K562 (cell line): ENCODE measurements around the gene PRKG2. TPM values are rescaled to one million over a fixed set of nuclear protein-coding genes. Genes with fewer than 3 reads are reported as not detected.

Experiments used
- CREB3L1 ChIP-seq: fragments of 450-650 bp; IDR thresholded peaks from 2 replicates; pipeline ENCODE4 v1.6.1; 2014; ENCODE audit warnings: low read depth, mild to moderate bottlenecking, moderate library complexity, borderline replicate concordance
- CTCF ChIP-seq, 3 experiments: IDR thresholded peaks in 2 of 3; conservative IDR thresholded peaks in 1 of 3; 2 replicates each; pipeline ENCODE4 v1.5.1; 2011 to 2012; ENCODE audit warnings: low read length in 3 of 3, mild to moderate bottlenecking in 3 of 3, control low read depth in 2 of 3, improper control_type of control experiment in 1 of 3, inconsistent platforms in 1 of 3, low read depth in 1 of 3, mixed read lengths in 1 of 3, moderate library complexity in 1 of 3; ENCODE audit not compliant: insufficient read depth in 2 of 3
- DPF2 ChIP-seq: fragments of 450-650 bp; IDR thresholded peaks from 2 replicates; pipeline ENCODE4 v1.6.1; 2016
- FOXK2 ChIP-seq, 2 experiments: fragments of 450-650 bp; IDR thresholded peaks in 1 of 2; conservative IDR thresholded peaks in 1 of 2; 2 replicates each; pipeline ENCODE4 v1.6.1; 2016; ENCODE audit warnings: low read depth in 2 of 2, mild to moderate bottlenecking in 1 of 2
- KLF16 ChIP-seq: IDR thresholded peaks from 2 replicates; pipeline ENCODE4 v1.6.1; 2016; ENCODE audit warnings: antibody characterized with exemption
- RCOR1 ChIP-seq, 2 experiments: IDR thresholded peaks; 2 replicates each; pipeline ENCODE4 v1.6.1; 2012; ENCODE audit warnings: low read depth in 2 of 2, low read length in 2 of 2, borderline replicate concordance in 1 of 2, improper control_type of control experiment in 1 of 2
- SRSF3 ChIP-seq: fragments of 200-400 bp; formaldehyde crosslinking; IDR thresholded peaks from 2 replicates; pipeline ENCODE4 v1.6.1; 2016; ENCODE audit warnings: mild to moderate bottlenecking, low read length, moderate library complexity; ENCODE audit not compliant: insufficient read depth
- STAG1 ChIP-seq: sonication (generic); formaldehyde crosslinking; IDR thresholded peaks from 2 replicates; pipeline ENCODE4 v1.5.0; 2020; ENCODE audit warnings: missing genetic modification reagents, borderline replicate concordance
- ZBTB5 ChIP-seq: fragments of 450-650 bp; IDR thresholded peaks from 2 replicates; pipeline ENCODE4 v1.6.1; 2017; ENCODE audit warnings: antibody characterized with exemption
- ZNF146 ChIP-seq: IDR thresholded peaks from one replicate; pipeline ENCODE4 v1.6.1; 2018; ENCODE audit warnings: missing compliant biosample characterization; ENCODE audit not compliant: unreplicated experiment
- ZNF263 ChIP-seq: sonication (generic); formaldehyde crosslinking; IDR thresholded peaks from 2 replicates; pipeline ENCODE4 v1.8.0; 2022; ENCODE audit warnings: mild to moderate bottlenecking, missing genetic modification reagents, borderline replicate concordance
- ZNF41 ChIP-seq: fragments of 250-450 bp; sonication (Bioruptor Pico); conservative IDR thresholded peaks from 2 replicates; pipeline ENCODE4 v1.4.0; 2020; ENCODE audit warnings: mild to moderate bottlenecking
- polyA plus RNA-seq, 8 experiments: library from polyadenylated mRNA; depleted of rRNA in 4 of 8; stranded (reverse) in 5 of 8; unstranded in 3 of 8; fragments of >200 nt; fragmentation: Nextera tagmentation in 2 of 8; fragmentation: Illumina TruSeq in 1 of 8; extraction: Ambion mirVana in 2 of 8; extraction: Trizol in 1 of 8; gene quantifications; 2 replicates each; pipeline versions ENCODE4 v1.2.1 to v1.2.3, GENCODE V29; 2011 to 2014; ENCODE audit warnings: inconsistent platforms in 1 of 8, missing spikeins in 1 of 8
- total RNA-seq, 7 experiments: library from RNA; depleted of rRNA in 6 of 7; stranded (reverse); fragments of >200 nt in 6 of 7; fragmentation: Illumina TruSeq in 2 of 7; extraction: Trizol in 2 of 7; gene quantifications; 2 replicates each; pipeline versions ENCODE4 v1.2.1 to v1.2.3, GENCODE V29; 2011 to 2021; ENCODE audit warnings: low replicate concordance in 1 of 7
- TF ChIP-seq, protein P1 (sequence below), 2 experiments: fragments of 450-650 bp; formaldehyde crosslinking in 1 of 2; IDR thresholded peaks; 2 replicates each; pipeline versions ENCODE4 v1.4.0 to v1.6.1; 2014 to 2020; ENCODE audit warnings: mild to moderate bottlenecking in 2 of 2, borderline replicate concordance in 1 of 2, low read depth in 1 of 2

Gene PRKG2
- total and polyA plus RNA-seq, 9 of the 15 experiments (the other 6 are each of a cell fraction or from before 2014, with no cell fraction given) = 0.01 to 0.68 (median 0.34) TPM

- peak; percentile 79 to 88 (median 80) for TF ChIP-seq CTCF (IDR thresholded peaks at IDR 0.05 in 2 of 3, conservative IDR thresholded peaks at IDR 0.05 in 1 of 3; ENCODE audit: insufficient read depth in 2 of 3, low read depth in 1 of 3, low read length in 3 of 3)
- no peak for TF ChIP-seq CREB3L1
- TF ChIP-seq ZNF146 (CRISPR knock-in tag) = no peak
- TF ChIP-seq FOXK2 (conservative IDR thresholded peaks at IDR 0.05 in 1 of 2, IDR thresholded peaks at IDR 0.05 in 1 of 2; ENCODE audit: low read depth in 2 of 2) = peak in 1 of 2 experiments; percentile 29; a peak in 1 of 4 replicates
- TF ChIP-seq ZNF263 (CRISPR knock-in tag) = no peak
- no peak for TF ChIP-seq STAG1 (CRISPR knock-in tag)
- TF ChIP-seq SRSF3 = no peak
- no peak for TF ChIP-seq DPF2
- TF ChIP-seq, protein P1, sequence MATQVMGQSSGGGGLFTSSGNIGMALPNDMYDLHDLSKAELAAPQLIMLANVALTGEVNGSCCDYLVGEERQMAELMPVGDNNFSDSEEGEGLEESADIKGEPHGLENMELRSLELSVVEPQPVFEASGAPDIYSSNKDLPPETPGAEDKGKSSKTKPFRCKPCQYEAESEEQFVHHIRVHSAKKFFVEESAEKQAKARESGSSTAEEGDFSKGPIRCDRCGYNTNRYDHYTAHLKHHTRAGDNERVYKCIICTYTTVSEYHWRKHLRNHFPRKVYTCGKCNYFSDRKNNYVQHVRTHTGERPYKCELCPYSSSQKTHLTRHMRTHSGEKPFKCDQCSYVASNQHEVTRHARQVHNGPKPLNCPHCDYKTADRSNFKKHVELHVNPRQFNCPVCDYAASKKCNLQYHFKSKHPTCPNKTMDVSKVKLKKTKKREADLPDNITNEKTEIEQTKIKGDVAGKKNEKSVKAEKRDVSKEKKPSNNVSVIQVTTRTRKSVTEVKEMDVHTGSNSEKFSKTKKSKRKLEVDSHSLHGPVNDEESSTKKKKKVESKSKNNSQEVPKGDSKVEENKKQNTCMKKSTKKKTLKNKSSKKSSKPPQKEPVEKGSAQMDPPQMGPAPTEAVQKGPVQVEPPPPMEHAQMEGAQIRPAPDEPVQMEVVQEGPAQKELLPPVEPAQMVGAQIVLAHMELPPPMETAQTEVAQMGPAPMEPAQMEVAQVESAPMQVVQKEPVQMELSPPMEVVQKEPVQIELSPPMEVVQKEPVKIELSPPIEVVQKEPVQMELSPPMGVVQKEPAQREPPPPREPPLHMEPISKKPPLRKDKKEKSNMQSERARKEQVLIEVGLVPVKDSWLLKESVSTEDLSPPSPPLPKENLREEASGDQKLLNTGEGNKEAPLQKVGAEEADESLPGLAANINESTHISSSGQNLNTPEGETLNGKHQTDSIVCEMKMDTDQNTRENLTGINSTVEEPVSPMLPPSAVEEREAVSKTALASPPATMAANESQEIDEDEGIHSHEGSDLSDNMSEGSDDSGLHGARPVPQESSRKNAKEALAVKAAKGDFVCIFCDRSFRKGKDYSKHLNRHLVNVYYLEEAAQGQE (IDR thresholded peaks at IDR 0.05; ENCODE audit: borderline replicate concordance) = peak; percentile 68; the same call in 1 of the 2 replicates
- TF ChIP-seq, protein P1 (CRISPR knock-in tag; IDR thresholded peaks at IDR 0.05; ENCODE audit: low read depth) = no peak
- TF ChIP-seq KLF16 = 0 out of 2 replicates have a peak, but pooled peaks have one; percentile 18
- TF ChIP-seq RCOR1 (IDR thresholded peaks at IDR 0.05; ENCODE audit: borderline replicate concordance in 1 of 2, low read depth in 2 of 2, low read length in 2 of 2) = peak in 1 of 2 experiments; percentile 31; a peak in 1 of 4 replicates
- TF ChIP-seq ZNF41 (CRISPR knock-in tag) = no peak
- no peak for TF ChIP-seq ZBTB5
Observed at GRCh38 chr4:81069706-81070331, 145.2 kb downstream of the PRKG2 start (continued).
